Epithelial cell of proximal tubule (primary cell): ENCODE data around the gene IPP. TPM values are rescaled to one million over a fixed set of nuclear protein-coding genes. Genes with fewer than 3 reads are reported as not detected.

Experiments used
- DNase-seq: peaks from one replicate; pipeline ENCODE4 v3.0.0-alpha.2; 2011; ENCODE audit warnings: low read depth
- H3K4me3 ChIP-seq: 2 replicates; pipeline ENCODE4 v1.5.1; 2011; ENCODE audit warnings: low read depth, mild to moderate bottlenecking, low read length
- total RNA-seq: library from RNA; depleted of rRNA; stranded (reverse); fragments of >200 nt; gene quantifications from 2 replicates; pipeline ENCODE4 v1.2.3, GENCODE V29; 2015
- TF ChIP-seq, protein P1 (sequence below): conservative IDR thresholded peaks from 2 replicates; pipeline ENCODE4 v1.5.1; 2012; ENCODE audit warnings: low read depth, mild to moderate bottlenecking, low read length

IPP gene
- 4.7 and 7.5 TPM in 2 replicates for total RNA-seq

DNA sequence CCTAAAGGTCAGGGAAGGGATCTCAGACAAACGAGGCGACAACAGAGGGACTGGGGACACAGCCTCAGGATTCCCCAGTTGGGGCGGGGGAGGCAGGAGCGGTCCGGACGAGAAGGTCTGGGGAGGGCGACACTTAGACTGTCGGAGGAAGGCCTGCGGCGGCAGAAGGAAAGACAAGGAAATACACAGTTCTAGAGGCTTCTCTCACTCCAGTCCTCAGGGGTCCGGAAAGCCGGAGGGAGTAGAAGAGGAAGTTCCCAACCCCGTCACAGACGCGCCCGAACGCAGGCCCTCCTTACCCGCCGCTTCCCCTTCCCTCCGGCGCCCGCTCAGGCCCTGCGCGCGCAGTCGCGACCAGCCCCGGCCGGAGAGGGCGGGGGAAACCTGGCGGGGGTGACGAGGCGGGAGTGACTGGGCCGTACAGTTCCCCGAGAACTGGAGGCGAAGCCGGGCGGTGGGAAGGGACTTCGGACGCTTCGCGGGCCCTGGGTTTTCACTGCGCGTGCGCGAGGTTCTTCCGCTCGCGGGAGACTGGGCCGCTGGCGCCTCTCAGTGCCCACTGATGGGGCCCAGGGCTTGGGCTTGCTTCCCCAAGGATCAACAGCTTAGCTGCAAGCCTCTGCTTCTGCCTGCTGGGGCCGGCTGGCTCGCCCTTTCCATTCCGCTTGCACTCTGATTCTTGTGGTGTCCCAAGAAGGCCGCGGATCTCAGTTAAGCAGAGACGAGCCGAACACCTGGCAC, at the start of gene IPP:
TSS of gene IPP (minus strand) at position 356 of the 741 bp plus-strand sequence. CDS start 4,242 bp downstream, outside the sequence.
- H3K4me3 ChIP-seq: peak within 1 kb of the TSS; percentile 82
- DNase-seq: peak; percentile 54
- TF ChIP-seq, protein P1, sequence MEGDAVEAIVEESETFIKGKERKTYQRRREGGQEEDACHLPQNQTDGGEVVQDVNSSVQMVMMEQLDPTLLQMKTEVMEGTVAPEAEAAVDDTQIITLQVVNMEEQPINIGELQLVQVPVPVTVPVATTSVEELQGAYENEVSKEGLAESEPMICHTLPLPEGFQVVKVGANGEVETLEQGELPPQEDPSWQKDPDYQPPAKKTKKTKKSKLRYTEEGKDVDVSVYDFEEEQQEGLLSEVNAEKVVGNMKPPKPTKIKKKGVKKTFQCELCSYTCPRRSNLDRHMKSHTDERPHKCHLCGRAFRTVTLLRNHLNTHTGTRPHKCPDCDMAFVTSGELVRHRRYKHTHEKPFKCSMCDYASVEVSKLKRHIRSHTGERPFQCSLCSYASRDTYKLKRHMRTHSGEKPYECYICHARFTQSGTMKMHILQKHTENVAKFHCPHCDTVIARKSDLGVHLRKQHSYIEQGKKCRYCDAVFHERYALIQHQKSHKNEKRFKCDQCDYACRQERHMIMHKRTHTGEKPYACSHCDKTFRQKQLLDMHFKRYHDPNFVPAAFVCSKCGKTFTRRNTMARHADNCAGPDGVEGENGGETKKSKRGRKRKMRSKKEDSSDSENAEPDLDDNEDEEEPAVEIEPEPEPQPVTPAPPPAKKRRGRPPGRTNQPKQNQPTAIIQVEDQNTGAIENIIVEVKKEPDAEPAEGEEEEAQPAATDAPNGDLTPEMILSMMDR: no peak

DNA sequence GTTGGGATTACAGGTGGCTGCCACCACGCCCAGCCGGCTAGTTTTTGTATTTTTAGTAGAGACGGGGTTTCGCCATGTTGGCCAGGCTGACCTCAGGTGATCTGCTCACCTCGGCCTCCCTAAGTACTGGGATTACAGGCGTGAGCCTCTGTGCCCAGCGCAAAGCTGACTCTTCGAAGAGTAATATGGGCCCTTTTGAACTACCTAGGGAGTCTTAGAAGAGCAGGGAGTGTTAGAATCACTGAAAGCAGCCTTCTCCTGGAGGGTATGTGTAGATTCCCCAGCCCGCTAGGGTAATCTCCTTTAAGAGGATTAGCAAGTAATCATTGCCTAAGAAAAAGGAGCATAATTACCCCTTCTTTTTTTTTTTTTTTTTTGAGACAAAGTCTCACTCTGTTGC, 46.5 kb upstream of the IPP start:
- TF ChIP-seq, protein P1: no peak
- no peak overlapping the region for H3K4me3 ChIP-seq
- no peak for DNase-seq

DNA sequence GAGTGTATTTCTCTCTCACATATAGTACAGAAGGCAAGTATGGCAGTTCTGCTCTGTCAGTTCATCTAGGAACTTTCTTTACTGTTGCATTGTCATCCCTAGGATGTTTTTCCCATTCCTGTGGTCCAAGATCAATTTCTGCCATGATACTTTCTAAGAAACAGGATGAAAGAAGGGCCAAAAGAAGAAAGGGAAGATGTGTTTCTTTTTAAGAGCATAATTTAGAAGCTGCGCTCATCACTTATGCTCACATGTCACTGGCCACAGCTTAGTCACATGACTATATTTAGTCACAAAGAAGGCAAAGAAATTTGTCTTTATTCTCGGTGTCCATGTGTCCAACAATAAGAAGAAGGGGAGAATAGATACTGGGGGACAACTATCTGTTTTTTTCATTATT, 45.9 kb upstream of the IPP start:
- TF ChIP-seq, protein P1: no peak
- DNase-seq: no peak
- H3K4me3 ChIP-seq: no peak overlapping the region

DNA sequence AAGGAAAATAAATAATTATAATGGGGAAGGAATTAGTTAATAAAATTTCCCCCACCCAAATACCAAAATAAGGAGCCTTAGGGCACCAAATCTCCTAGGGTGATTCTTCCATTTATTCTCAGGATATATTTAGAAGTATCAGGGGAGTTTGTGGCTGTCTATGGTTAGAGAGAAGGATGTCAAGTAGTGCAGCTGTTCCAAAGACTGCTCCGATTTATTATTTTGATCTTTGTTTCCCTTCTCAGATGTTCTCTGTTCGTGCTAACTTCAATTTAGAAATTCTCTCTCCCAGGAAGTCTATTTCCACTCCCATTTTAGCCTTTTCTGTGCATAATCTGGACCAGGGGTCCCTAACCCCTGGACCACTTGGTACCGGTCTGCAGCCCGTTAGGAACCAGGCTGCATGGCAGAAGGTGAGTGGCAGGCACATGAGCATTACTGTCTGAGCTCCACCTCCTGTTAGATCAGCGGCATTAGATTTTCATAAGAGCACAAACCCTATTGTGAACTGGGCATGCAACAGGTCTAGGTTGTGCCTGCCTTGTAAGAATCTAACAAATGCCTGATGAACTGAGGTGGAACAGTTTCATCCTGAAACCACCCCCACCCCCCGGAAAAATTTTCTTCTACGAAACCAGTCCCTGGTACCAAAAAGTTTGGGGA, 43.6 kb upstream of the IPP start:
- DNase-seq: no peak
- TF ChIP-seq, protein P1: peak; percentile 22
- H3K4me3 ChIP-seq: peak overlapping the region; percentile 39

DNA sequence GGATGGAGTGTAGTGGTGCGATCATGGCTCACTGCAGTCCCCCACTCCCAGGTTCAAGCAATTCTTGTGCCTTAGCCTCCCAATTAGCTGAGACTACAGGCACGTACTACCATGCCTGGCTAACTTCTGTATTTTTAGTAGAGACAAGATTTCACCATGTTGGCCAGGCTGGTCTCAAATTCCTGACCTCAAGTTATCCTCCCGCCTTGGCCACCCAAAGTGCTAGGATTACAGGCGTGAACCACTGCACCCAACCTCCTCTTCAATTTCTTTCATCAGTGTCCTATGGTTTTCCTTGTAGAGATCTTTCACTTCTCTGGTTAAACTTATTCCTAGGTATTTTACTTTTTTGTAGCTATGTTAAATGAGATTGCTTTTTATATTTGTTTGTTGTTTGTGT, 42.3 kb upstream of the IPP start:
- H3K4me3 ChIP-seq: no peak overlapping the region
- TF ChIP-seq, protein P1: no peak
- DNase-seq: no peak

DNA sequence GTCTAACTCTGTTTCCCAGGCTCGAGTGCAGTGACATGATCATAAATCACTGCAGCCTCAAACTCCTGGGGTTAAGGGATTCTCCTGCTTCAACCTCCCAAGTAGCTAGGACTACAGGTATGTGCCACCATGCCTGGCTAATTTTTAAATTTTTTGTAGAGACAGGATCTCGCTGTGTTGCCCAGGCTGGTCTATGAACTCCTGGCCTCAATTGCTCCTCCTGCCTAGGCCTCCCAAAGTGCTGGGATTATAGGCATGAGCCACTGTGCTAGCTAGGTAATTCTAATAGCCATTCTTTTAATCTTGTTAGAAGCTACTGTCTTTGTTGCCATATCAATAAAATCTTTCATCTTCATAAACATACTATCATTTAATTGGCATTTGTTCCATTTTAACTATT, 39.1 kb upstream of the IPP start:
- DNase-seq: no peak
- H3K4me3 ChIP-seq: no peak overlapping the region
- TF ChIP-seq, protein P1: no peak
